HCT116 (cell line): ENCODE measurements around the gene DLD. TPM values are rescaled to one million over a fixed set of nuclear protein-coding genes. Genes with fewer than 3 reads are reported as not detected.

Experiments used
- ATAC-seq: fragments of 200-7000 bp; cut with Tn5 transposase; 2 replicates; pipeline ENCODE4 v1.9.1; 2020; ENCODE audit warnings: mild to moderate bottlenecking, moderate library complexity
- BruUV-seq: library from RNA; stranded (reverse); fragments of 400-500 nt; replicated peaks from 2 replicates; lab custom pipeline; 2021; lab: Mats Ljungman, UMichigan
- CTCF ChIA-PET: fragments of 300-600 bp; sonication (Branson Sonifier 250); formaldehyde crosslinking; loops from one replicate; lab custom pipeline; 2021; ENCODE audit warnings: antibody characterized with exemption; lab: Charles Lee
- POLR2A ChIA-PET: fragments of 300-600, 350-600 bp; sonication (Branson Sonifier 250); formaldehyde crosslinking; loops from one replicate; lab custom pipeline; 2021; ENCODE audit warnings: antibody characterized with exemption; lab: Charles Lee
- RAD21 ChIA-PET, 2 experiments: fragments of 300-600 bp; sonication (Branson Sonifier 250); formaldehyde crosslinking; loops; one replicate each; lab custom pipeline; 2023; ENCODE audit warnings: low total read pairs in 2 of 2; ENCODE audit not compliant: uncharacterized antibody in 2 of 2, unreplicated experiment in 2 of 2, low non-redundant PET in 1 of 2; lab: Charles Lee
- DNase-seq: peaks from one replicate; pipeline ENCODE4 v3.0.0-alpha.2; 2010; ENCODE audit warnings: low read depth, low spot score
- H2AFZ ChIP-seq: fragments of 200-600 bp; shearing (Covaris generic), sonication (generic); 2 replicates; pipeline ENCODE4 v1.6.1; 2017; ENCODE audit warnings: low read depth, mixed run types, mixed read lengths, antibody characterized with exemption, low read length; ENCODE audit not compliant: poor library complexity, severe bottlenecking
- H3K27ac ChIP-seq: 2 replicates; pipeline ENCODE4 v1.5.1; 2012; ENCODE audit warnings: low read depth, low read length
- H3K27me3 ChIP-seq: fragments of 200-600 bp; sonication (generic); 2 replicates; pipeline ENCODE4 v1.6.1; 2016; ENCODE audit warnings: mixed run types, low read length, mixed read lengths; ENCODE audit not compliant: insufficient read depth
- H3K36me3 ChIP-seq, 2 experiments: fragments of 200-500 bp in 1 of 2; fragments of 200-600 bp in 1 of 2; sonication (Bioruptor generic) in 1 of 2; sonication (generic) in 1 of 2; 2 replicates each; pipeline versions ENCODE4 v1.5.1 to v1.6.1; 2014 to 2016; ENCODE audit warnings: low read length in 2 of 2, inconsistent platforms in 1 of 2, mixed read lengths in 1 of 2, mixed run types in 1 of 2; ENCODE audit not compliant: insufficient read depth in 2 of 2, control insufficient read depth in 1 of 2
- H3K4me1 ChIP-seq, 2 experiments: fragments of 200-600 bp in 1 of 2; sonication (generic) in 1 of 2; 2 replicates each; pipeline versions ENCODE4 v1.5.1 to v1.6.1; 2012 to 2017; ENCODE audit warnings: low read length in 2 of 2, inconsistent platforms in 1 of 2, mild to moderate bottlenecking in 1 of 2, mixed read lengths in 1 of 2, mixed run types in 1 of 2, moderate library complexity in 1 of 2; ENCODE audit not compliant: insufficient read depth in 2 of 2, control insufficient read depth in 1 of 2
- H3K4me2 ChIP-seq: fragments of 200-600 bp; sonication (generic); 2 replicates; pipeline ENCODE4 v1.6.1; 2017; ENCODE audit warnings: mixed run types, low read length, mixed read lengths
- H3K4me3 ChIP-seq, 2 experiments: fragments of 200-600 bp in 1 of 2; sonication (generic) in 1 of 2; replicated peaks in 1 of 2; 2 replicates each; pipeline ENCODE4 v1.5.1; 2011 to 2016; ENCODE audit warnings: low read length in 2 of 2, control low read depth in 1 of 2, low read depth in 1 of 2, mild to moderate bottlenecking in 1 of 2, mixed read lengths in 1 of 2, mixed run types in 1 of 2
- H3K79me2 ChIP-seq: fragments of 200-600 bp; sonication (generic); 2 replicates; pipeline ENCODE4 v1.6.1; 2017; ENCODE audit warnings: mild to moderate bottlenecking, mixed run types, low read length, moderate library complexity, mixed read lengths; ENCODE audit not compliant: insufficient read depth
- H3K9ac ChIP-seq: fragments of 200-600 bp; sonication (generic); 2 replicates; pipeline ENCODE4 v1.6.1; 2016; ENCODE audit warnings: low read length, mixed read lengths
- H3K9me2 ChIP-seq: fragments of 200-600 bp; sonication (generic), shearing (Covaris generic); 2 replicates; pipeline ENCODE4 v1.6.1; 2017; ENCODE audit warnings: mixed run types, mild to moderate bottlenecking, moderate library complexity; ENCODE audit not compliant: insufficient read depth
- H3K9me3 ChIP-seq, 2 experiments: fragments of 200-500 bp in 1 of 2; fragments of 200-600 bp in 1 of 2; sonication (Bioruptor generic) in 1 of 2; sonication (generic) in 1 of 2; 2 replicates each; pipeline ENCODE4 v1.6.1; 2014 to 2017; ENCODE audit warnings: low read length in 2 of 2, mixed read lengths in 2 of 2, inconsistent platforms in 1 of 2, low read depth in 1 of 2, mild to moderate bottlenecking in 1 of 2, mixed run types in 1 of 2, moderate library complexity in 1 of 2; ENCODE audit not compliant: control insufficient read depth in 1 of 2, insufficient read depth in 1 of 2
- H4K20me1 ChIP-seq: fragments of 200-600 bp; sonication (generic), shearing (Covaris generic); 2 replicates; pipeline ENCODE4 v1.6.1; 2017; ENCODE audit warnings: mixed run types, mild to moderate bottlenecking, moderate library complexity; ENCODE audit not compliant: insufficient read depth
- ATF3 ChIP-seq: IDR thresholded peaks from 2 replicates; pipeline ENCODE4 v1.6.1; 2012
- CEBPB ChIP-seq: IDR thresholded peaks from 2 replicates; pipeline ENCODE4 v1.6.1; 2012; ENCODE audit warnings: low read depth
- EGR1 ChIP-seq: IDR thresholded peaks from 2 replicates; pipeline ENCODE4 v1.6.1; 2012; ENCODE audit warnings: low read depth
- EZH2phosphoT487 ChIP-seq: fragments of 200-600 bp; IDR thresholded peaks from 2 replicates; pipeline ENCODE4 v1.6.1; 2018; ENCODE audit warnings: antibody characterized with exemption, borderline replicate concordance
- FOSL1 ChIP-seq: IDR thresholded peaks from 2 replicates; pipeline ENCODE4 v1.6.1; 2012; ENCODE audit warnings: low read depth
- MAX ChIP-seq: IDR thresholded peaks from 2 replicates; pipeline ENCODE4 v1.6.1; 2012
- REST ChIP-seq: IDR thresholded peaks from 2 replicates; pipeline ENCODE4 v1.6.1; 2012; ENCODE audit warnings: low read depth
- SIN3A ChIP-seq: IDR thresholded peaks from 2 replicates; pipeline ENCODE4 v1.6.1; 2012; ENCODE audit warnings: low read depth
- SP1 ChIP-seq: IDR thresholded peaks from 2 replicates; pipeline ENCODE4 v1.6.1; 2012; ENCODE audit warnings: low read depth
- YY1 ChIP-seq: IDR thresholded peaks from 2 replicates; pipeline ENCODE4 v1.6.1; 2011; ENCODE audit warnings: low read length, low read depth, moderate library complexity, mild to moderate bottlenecking; ENCODE audit not compliant: insufficient replicate concordance; ENCODE audit errors: extremely low read depth
- ZBTB33 ChIP-seq: IDR thresholded peaks from 2 replicates; pipeline ENCODE4 v1.6.1; 2011; ENCODE audit warnings: mild to moderate bottlenecking, low read length, moderate library complexity; ENCODE audit not compliant: insufficient replicate concordance; ENCODE audit errors: extremely low read depth
- ZFX ChIP-seq: fragments of 450-650 bp; IDR thresholded peaks from 2 replicates; pipeline ENCODE4 v1.6.1; 2017
- intact Hi-C: fragments of 100-400 bp; cut with micrococcal nuclease; formaldehyde crosslinking; loops from 2 replicates; pipeline ENCODE4 v1.10.0; 2022
- total RNA-seq: library from RNA; stranded (reverse); gene quantifications from one replicate; pipeline ENCODE4 v1.2.1, GENCODE V29; 2021; ENCODE audit not compliant: unreplicated experiment

The DLD gene
- total RNA-seq, 1 experiment from 2014 or later, result 104 TPM

- POLR2A ChIA-PET, result no interaction called here
- no TSS peak for BruUV-seq
- Histone ChIP-seq H4K20me1 (no peaks in the 10 kb centered on the region), H3K36me3 (no peaks in the 10 kb centered on the region), H3K9me3 (no peaks in the 10 kb centered on the region), H3K4me3 (no peak overlapping the region), H3K27me3 (no peaks in the 10 kb centered on the region), H2AFZ (no peak overlapping the region), H3K4me1 (peaks cover 0 to 9% of the 10 kb centered on the region in 2 experiments; a peak in 2 of 4 replicates), H3K9ac (no peak overlapping the region), H3K79me2 (no peaks in the 10 kb centered on the region), H3K9me2 (no peaks in the 10 kb centered on the region)
- intact Hi-C loops, result no loop called here
- CTCF ChIA-PET, result no interaction called here
- RAD21 ChIA-PET, result no interaction called here
- ATAC-seq, result no peak
- TF ChIP-seq EZH2phosphoT487 (no peak), EGR1 (no peak), MAX (no peak), CEBPB (no peak), SIN3A (no peak), ZFX (no peak), REST (no peak), FOSL1 (no peak), SP1 (no peak), ATF3 (no peak), YY1 (no peak), ZBTB33 (no peak)
- TF ChIP-seq, all 23 proteins: peak for 0
- no peak overlapping the region for H3K27ac ChIP-seq
- no peak for DNase-seq
- no peak overlapping the region for H3K4me2 ChIP-seq
These were observed 32.7 kb upstream of the DLD start for GRCh38 chr7:107858280-107858679.
